PFSK-1 (cell line): ENCODE measurements around the gene DMAC2L.

ENCODE experiments used
- FOXP2 ChIP-seq: optimal IDR thresholded peaks from 2 replicates; pipeline ENCODE3; 2011; ENCODE audit warnings: borderline replicate concordance, control low read depth, inconsistent platforms; ENCODE audit not compliant: insufficient read depth; ENCODE audit errors: extremely low read length, extremely low read depth
- POLR2AphosphoS5 ChIP-seq: IDR thresholded peaks from 2 replicates; pipeline ENCODE4 v1.6.1; 2012; ENCODE audit warnings: low read depth, mild to moderate bottlenecking, control low read depth, low read length, moderate library complexity
- SIN3A ChIP-seq: IDR thresholded peaks from 2 replicates; pipeline ENCODE4 v1.6.1; 2012; ENCODE audit warnings: mild to moderate bottlenecking, low read length, moderate library complexity, borderline replicate concordance; ENCODE audit not compliant: insufficient read depth
- TAF1 ChIP-seq: IDR thresholded peaks from 2 replicates; pipeline ENCODE4 v1.6.1; 2012; ENCODE audit warnings: low read length, control low read depth, borderline replicate concordance; ENCODE audit not compliant: insufficient read depth
- TF ChIP-seq, protein P1 (sequence below), 2 experiments: IDR thresholded peaks; 2 replicates each; pipeline versions ENCODE4 v1.6.1 to v1.8.0; 2011 to 2012; ENCODE audit warnings: low read depth in 2 of 2, low read length in 2 of 2, control low read depth in 1 of 2, inconsistent platforms in 1 of 2, mild to moderate bottlenecking in 1 of 2, moderate library complexity in 1 of 2; ENCODE audit not compliant: insufficient read depth in 1 of 2

The DMAC2L gene

DNA sequence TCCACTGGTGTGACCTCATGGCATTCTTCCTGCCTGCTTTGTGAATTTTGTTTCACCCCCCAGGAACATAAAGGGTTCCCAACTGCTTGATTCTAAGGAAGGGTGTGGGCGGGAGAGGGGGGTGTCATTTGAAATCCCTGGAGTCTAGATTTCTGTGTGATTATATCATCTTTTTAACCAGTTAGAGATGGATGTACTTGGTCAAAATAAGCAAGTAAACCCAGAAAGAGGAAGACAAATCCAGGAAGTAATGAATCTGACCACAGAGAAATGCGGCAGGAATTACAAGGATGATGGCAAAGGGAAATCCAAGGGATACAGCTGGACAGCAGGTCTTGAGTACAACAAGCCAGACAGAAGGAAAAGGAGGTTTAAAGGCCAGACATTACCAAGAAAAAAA is 38.9 kb downstream of the DMAC2L start:
- TF ChIP-seq POLR2AphosphoS5 (no peak), SIN3A (no peak), TAF1 (no peak), FOXP2 (no peak)
- TF ChIP-seq, protein P1, sequence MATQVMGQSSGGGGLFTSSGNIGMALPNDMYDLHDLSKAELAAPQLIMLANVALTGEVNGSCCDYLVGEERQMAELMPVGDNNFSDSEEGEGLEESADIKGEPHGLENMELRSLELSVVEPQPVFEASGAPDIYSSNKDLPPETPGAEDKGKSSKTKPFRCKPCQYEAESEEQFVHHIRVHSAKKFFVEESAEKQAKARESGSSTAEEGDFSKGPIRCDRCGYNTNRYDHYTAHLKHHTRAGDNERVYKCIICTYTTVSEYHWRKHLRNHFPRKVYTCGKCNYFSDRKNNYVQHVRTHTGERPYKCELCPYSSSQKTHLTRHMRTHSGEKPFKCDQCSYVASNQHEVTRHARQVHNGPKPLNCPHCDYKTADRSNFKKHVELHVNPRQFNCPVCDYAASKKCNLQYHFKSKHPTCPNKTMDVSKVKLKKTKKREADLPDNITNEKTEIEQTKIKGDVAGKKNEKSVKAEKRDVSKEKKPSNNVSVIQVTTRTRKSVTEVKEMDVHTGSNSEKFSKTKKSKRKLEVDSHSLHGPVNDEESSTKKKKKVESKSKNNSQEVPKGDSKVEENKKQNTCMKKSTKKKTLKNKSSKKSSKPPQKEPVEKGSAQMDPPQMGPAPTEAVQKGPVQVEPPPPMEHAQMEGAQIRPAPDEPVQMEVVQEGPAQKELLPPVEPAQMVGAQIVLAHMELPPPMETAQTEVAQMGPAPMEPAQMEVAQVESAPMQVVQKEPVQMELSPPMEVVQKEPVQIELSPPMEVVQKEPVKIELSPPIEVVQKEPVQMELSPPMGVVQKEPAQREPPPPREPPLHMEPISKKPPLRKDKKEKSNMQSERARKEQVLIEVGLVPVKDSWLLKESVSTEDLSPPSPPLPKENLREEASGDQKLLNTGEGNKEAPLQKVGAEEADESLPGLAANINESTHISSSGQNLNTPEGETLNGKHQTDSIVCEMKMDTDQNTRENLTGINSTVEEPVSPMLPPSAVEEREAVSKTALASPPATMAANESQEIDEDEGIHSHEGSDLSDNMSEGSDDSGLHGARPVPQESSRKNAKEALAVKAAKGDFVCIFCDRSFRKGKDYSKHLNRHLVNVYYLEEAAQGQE (IDR thresholded peaks at IDR 0.05; ENCODE audit: insufficient read depth in 1 of 2, low read depth in 2 of 2, low read length in 2 of 2) = no peak

DNA sequence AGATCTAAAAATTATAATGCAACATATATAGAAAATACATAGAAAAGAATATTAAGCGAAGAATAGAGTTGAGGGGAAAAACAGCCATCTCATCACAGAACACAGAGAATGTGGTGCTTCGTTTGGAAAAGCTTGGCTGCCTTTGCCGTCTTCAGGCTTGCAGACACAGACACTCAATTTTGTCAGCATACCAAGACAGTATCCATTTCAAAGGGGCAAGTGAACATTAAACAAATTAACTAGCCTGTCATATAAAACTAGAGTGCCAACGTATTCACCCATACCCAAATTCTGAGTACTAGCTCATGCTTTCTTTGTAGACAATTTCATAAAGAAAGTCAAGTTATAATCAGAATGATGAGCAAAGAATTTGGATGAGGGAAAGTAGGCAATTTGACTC is 40.5 kb downstream of the DMAC2L start:
- TF ChIP-seq SIN3A (no peak), FOXP2 (no peak)

DNA sequence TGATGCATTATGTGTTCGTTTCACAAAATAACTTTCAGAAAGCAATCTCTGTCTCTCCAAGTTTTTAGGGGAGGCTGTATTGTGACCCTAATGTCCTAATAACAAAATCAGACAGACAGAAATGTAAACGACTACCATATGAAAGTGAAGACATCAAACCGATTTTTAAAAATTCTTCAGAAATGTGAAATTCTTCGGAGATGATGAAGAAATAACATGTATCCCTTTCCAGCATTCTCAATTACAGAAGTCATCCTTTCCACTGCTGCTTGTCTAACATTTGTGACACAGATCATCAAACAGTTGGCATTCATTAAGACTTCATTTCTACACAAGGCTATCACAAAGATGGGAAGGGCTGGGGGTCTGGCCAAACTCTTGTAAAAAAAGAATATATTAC is 41.0 kb downstream of the DMAC2L start:
- TF ChIP-seq FOXP2 = no peak
- TF ChIP-seq, protein P1 (IDR thresholded peaks at IDR 0.05; ENCODE audit: insufficient read depth in 1 of 2, low read depth in 2 of 2, low read length in 2 of 2) = no peak
- TF ChIP-seq SIN3A = no peak
- TF ChIP-seq POLR2AphosphoS5 = no peak
- TF ChIP-seq TAF1 = no peak

GRCh38 chr14:50354527-50354926 is 42.4 kb downstream of the DMAC2L start:
- TF ChIP-seq SIN3A = no peak

GRCh38 chr14:50355692-50356091 is 43.6 kb downstream of the DMAC2L start:
- TF ChIP-seq FOXP2 = no peak
- TF ChIP-seq SIN3A = no peak
- TF ChIP-seq, protein P1 (IDR thresholded peaks at IDR 0.05; ENCODE audit: insufficient read depth in 1 of 2, low read depth in 2 of 2, low read length in 2 of 2) = no peak
- TF ChIP-seq POLR2AphosphoS5 = no peak
- no peak for TF ChIP-seq TAF1

GRCh38 chr14:50357124-50357523 is 45.0 kb downstream of the DMAC2L start:
- TF ChIP-seq, protein P1 (IDR thresholded peaks at IDR 0.05; ENCODE audit: insufficient read depth in 1 of 2, low read depth in 2 of 2, low read length in 2 of 2) = no peak
- TF ChIP-seq FOXP2 (no peak), SIN3A (no peak), TAF1 (no peak), POLR2AphosphoS5 (no peak)
